Kidney glomerular epithelial cell (primary cell): ENCODE data around the gene BSDC1.
"Not testable (repeated sequence)": the region's sequence is repeated elsewhere in the genome, so short reads cannot be mapped to it uniquely, and the experiment has no call there.

ENCODE experiments used
- DNase-seq: peaks from one replicate; lab custom pipeline; 2025; lab: John Stamatoyannopoulos, UW

Gene BSDC1, protein sequence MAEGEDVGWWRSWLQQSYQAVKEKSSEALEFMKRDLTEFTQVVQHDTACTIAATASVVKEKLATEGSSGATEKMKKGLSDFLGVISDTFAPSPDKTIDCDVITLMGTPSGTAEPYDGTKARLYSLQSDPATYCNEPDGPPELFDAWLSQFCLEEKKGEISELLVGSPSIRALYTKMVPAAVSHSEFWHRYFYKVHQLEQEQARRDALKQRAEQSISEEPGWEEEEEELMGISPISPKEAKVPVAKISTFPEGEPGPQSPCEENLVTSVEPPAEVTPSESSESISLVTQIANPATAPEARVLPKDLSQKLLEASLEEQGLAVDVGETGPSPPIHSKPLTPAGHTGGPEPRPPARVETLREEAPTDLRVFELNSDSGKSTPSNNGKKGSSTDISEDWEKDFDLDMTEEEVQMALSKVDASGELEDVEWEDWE

DNA sequence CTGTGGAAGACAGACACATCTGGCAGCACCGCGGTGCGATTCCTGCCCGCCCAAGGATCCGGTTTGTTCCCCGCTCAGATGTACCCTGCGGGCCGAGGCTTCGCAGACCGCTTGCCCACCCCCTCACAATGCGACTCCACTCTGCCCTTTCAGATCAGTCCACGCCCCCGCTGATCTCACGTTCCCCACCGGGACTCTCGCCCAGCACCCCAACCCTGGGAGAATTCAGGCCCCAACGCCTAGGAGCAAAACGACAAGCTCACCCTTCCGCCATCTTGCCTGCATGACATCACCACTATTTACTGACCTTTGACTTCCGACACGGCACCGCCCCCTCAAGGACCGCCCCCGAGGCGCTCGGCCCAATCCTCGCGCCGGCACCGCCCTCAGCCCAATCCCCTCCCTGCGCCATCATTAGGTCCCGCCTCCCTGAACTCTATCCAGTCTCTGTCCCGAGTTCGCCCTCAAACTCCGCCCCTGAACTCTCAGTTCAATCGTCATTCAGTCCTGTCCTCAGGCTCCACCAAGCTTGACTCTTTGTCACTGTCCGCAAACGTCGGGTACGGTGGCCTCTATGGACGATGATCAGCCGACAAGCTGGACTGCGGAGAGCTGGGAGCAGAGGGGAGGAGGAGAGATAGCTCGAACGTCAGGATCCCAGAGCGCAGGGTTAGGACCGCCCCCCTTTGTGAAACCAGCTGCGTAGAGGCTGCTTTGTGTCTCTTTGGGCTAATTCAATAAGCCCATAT, at the start of gene BSDC1:
TSS of gene BSDC1 (minus strand) at position 301 of the 749 bp plus-strand sequence. CDS start at position 274, 27 bp downstream.
- DNase-seq, result peak; percentile 96

DNA sequence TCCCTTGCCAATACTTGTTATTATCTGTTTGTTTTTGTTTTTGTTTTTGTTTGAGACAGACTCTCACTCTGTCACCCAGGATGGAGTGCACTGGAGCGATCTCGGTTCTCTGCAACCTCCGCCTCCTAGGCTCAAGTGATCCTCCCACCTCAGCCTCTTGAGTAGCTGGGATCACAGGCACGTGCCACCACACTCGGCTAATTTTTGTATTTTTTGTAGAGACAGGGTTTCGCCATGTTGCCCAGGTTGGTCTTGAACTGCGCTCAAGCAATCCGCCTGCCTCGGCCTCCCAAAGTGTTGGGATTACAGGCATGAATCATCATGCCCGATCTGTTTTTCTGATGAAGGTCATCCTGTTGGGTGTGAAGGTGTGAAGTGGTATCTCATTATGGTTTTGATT, 47.2 kb upstream of the BSDC1 start:
- DNase-seq, result not testable (repeated sequence)

DNA sequence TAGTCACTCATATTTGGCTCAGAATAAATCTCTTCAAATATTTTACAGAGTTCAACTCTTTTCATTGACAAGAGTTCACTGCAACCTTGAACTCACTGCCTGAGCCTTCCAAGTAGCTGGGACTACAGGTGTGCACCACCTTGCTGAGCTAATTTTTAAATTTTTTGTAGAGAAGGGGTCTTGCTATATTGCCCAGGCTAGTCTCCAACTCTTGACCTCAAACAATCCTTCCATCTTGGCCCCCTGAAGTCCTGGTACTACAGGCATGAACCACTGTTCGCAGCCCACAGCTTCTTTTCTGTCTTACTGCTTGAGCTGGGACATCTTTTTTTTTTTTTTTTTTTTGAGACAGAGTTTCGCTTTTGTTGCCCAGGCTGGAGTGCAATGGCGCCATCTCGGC, 44.5 kb upstream of the BSDC1 start:
- DNase-seq, result not testable (repeated sequence)

DNA sequence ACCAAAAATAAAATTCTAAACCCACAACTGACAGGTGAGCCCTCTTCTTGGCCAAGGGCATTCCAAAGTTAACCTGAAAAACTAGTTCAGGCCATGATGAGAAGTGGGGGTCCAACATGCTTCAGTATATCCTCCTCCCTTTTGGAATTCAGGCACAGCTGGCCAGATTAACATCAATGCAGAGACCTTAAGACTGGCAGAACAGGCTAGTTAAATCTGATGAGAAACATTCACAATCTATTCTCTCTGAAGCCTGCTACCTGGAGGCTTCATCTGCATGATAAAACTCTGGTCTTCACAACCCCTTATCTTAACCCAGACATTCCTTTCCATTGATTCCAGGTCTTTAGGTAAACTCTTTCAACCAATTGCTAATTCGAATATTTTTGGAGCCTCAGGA, 43.9 kb upstream of the BSDC1 start:
- no peak for DNase-seq

DNA sequence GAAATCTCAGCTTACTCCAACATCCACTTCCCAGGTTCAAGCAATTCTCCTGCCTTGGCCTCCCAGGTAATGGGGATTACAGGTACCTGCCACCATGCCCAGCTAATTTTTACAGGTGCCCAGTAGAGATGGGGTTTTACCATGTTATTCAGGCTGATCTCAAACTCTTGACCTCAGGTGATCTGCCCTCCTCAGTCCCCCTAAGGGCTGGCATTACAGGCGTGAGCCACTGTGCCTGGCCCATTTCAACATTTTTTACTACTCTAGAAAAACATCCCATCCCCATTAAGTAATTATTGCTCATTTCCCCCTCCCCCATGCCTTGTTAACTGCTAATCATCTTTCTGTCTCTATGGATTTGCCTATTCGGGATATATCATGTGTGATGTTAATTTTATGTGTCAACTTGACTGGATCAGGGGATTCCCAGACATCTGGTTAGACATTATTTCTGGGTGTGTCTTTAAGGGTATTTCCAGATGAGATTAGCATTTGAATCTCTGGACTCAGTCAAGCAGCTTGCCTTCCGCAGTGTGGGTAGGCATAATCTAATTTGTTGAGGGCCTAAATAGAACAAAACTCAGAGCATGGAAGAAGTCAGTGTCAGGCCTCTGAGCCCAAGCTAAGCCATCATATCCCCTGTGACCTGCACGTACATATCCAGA, 37.6 kb upstream of the BSDC1 start:
- DNase-seq, result no peak

DNA sequence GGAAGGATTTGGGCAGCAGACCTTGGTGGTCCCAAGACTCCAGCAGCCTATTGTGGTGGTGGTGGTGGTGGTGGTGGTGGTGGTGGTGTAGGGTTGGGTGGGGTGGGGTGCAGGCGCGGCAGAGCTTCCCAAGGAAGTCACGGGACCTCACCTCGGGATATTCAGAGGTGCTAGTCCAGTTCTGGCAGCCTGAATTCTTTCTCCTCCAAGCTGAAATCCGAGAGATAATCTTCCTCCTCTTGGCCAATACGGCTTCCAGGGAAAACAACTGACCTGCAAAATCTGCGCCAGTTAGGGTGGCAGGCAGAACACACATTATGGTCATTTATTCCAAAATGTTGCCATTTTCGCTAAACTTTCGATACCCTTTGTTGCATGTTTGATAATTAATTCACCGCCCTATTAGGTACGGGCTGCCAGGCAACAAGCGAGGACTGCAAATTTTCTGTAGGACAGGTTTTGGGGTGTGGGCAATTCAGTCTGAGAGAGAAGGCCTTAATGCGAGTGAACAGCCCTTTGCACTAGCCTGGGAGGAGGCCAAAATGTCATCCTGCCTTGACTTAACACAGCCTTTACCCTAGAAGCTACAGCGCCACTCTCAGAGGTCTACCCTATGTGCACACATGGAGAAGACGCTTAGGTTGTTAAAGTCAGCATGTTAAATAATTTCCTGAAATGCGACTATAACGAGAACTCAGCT, 33.2 kb upstream of the BSDC1 start:
- no peak for DNase-seq

DNA sequence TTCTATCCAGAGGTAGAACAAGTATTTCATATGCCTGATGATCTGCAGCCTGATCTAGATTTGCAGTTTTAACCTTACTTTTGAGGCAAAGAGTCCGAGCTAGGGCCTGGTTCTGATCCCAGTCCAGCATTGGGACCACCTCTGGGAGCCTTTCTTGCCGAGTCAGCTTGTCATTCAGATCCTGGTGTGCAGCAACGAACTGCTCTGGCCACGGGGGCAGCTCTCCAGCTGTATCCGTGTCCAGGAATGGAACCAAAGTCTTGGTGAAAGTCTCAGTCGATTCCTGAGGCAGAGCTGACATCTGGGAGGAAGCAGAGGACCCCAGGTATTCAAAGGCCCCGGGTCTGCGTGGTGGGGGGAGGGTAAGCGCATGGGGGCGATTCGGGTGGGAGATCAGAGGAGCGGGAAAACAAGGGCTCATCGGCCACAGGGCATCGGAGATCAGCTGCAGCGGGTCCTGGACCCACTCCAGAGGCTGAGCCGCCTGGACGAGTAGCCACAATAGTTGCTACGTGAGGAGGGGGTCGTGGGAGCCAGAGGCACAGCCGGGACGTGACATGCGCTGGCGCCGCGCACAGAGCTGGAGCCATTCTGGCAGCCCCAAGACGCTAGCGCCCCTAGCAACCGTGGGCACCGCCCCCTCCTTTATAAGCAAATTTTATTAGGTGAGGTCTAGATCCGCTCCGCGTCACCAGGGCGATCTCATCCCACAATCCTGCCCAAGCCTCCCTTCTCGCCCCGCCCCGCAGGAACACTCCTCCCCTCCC, 32.4 kb upstream of the BSDC1 start:
- no peak for DNase-seq

DNA sequence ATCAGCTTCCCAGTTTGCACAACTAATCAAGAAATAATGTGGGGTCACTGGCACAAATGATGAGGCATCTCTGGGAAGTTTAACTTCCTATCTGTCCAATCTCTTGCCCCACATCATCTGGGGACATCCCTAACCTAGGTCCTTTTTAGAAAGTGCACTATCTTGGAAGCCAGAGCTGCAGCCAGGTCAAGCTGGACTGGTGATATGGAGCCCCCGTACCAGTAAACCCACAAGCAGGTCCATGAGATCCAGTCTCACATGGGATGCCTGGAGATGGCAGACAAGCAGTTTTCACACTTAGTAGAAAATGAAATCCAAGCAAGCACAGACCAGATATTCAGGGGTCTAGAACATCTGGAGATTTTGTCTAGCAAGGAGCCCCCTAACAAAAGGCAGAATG, 27.5 kb upstream of the BSDC1 start:
- no peak for DNase-seq

DNA sequence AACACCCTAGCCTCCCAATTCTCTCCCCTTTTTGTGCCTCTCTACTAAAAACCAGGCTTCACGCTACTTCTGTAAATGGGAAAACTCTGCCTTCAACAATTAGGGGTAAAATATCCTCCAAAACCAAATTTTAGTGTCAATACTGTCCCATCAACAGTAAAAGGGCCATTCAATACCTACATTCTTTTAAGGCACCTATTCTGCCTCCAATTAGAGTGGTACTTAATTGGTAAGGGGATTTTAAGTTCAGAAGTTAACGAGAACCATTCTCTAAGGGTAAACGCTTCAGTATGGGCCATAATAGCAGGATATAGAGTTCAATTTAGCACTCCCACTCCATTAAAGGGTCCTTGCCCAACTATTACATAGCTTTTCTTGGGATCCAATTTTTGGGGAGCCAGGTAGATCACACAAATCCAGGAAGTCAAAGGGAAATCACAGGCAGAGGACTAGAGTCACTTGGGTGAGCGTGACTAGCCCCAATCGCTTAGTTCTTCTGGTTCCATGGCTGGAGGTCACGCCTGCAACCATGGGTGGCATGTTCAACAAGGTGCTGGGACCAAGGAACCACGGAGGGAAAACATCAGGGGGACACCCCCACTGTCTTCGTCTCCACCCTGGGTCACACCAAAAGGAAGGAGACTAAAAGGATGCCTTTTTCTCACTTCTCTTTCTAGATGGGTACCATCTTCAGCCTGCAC, 20.1 kb upstream of the BSDC1 start:
- DNase-seq, result no peak

DNA sequence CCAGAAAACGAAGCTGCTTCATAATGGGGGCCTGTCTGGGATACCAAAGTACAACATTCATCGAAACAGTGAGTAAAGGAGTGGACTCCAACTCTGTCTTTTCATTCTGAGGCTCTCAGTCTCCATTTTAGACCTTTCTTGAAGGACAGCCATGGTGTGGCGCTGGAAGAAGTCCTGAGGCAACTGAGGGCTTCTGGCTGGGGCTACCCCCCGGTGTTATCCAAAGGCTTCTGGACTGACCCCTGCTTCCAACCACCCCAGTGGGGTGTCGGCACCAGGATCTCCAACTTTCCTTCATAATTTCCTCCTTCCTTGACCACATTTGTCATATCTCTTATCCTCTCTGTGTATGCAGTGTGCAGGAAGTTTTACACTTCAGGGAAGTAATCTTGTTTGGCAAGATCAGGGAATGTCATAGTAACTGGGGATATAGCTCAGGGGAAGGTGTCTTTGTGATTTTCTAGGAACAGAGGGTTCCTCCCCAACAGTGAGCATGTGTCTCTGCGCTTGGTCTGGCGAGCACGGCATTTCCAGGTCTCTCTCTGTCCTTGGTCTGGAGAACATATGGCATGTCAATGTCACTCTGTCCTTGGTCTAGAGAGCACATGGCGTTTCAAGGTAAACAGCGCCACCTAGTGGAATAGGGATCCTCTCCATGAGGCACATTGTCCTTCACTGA, 19.4 kb upstream of the BSDC1 start:
- DNase-seq, result no peak

DNA sequence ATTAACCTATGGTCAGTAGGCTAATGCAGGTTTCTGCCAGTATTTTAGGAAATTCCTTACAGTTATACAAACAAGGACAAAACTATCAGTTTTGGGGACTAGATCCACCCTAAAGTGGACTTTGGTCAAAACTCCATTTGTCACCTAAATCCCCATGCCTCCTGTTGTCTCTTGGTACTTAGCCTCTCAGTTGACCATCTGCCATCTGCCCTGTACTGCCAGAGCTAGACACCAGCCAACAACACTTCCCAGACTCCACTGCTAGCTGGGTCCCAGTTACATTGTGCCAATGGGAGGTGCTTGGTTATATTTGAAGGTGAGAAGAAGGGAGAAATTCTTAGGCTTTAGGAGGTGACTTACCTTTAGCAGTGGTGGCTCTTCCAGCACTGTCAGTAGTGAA, 17.0 kb upstream of the BSDC1 start:
- DNase-seq, result no peak

DNA sequence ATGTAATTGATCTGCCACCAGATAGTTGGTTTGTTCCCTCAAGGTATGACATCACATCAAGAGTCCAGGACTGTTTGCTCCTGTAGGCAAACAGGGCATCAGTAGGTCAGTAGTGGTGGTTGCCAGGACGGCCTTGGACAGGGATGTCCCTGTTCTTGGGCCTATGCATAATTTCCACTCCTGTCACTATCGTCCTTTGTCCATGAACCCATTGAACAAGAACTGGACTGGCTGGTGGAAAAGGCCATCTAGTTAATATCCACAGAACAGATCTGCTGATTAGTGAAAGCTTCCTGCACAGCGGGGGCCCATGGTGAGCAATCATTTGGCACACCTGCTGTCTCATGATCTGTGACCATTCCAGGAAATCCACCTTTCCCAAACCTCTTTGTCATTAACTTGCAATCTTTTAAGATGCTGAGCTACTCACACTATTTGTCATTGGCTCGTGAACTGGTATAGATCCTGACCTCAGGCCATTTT, 12.4 kb upstream of the BSDC1 start:
- DNase-seq, result no peak

DNA sequence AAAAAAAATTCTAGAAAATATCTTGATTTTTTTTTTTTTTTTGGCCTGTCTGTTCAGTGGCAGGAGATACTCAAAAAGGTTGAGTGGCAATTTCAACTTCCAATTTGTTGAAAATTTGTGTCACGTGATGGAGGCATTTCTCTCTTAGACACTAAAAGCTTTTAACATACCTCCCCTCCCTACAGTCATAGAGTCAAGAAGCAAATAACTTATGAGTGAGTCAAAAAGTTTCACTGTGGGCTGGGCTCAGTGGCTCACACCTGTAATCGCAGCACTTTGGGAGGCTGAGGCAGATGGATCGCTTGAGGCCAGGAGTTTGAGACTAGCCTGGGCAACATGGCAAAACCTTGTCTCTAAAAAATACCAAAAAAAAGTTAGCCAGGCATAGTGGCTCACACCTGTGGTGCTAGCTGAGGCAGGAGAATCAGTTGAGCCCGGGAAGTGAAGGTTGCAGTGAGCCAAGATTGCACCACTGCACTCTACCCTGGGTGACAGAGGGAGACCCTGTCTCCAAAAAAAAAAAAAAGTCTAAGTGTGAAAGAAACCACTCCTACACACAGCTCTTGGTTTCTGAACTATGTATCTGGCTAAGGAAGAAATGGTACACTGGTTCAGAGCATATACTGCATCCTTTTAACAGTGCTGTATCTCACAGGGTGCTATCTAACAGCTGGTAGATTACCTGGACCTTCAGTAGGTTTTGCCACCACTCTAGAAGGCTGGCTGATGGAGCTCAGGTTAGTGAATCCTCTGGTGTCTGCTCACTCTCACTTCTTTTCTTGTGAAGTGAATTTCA, 11.6 kb upstream of the BSDC1 start:
- no peak for DNase-seq

DNA sequence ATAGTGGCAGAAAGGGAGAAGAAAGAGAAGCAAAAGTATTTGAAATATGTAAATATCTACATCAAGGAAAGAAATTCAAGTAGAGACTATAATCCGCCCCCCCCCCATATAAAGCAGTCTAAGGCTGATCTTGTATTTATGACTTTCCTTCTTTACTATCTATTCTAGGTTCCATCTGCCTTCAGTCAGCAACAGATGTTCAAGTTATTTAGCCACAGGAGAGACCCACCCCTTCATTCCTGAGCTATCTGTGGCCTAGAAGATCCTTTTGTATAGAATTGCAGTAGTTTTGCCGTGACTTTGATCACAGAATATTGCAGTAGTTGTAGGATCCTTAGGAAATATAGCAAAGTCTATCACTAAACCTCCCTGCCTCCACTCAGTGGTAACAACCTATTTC, 10.7 kb upstream of the BSDC1 start:
- DNase-seq, result no peak

DNA sequence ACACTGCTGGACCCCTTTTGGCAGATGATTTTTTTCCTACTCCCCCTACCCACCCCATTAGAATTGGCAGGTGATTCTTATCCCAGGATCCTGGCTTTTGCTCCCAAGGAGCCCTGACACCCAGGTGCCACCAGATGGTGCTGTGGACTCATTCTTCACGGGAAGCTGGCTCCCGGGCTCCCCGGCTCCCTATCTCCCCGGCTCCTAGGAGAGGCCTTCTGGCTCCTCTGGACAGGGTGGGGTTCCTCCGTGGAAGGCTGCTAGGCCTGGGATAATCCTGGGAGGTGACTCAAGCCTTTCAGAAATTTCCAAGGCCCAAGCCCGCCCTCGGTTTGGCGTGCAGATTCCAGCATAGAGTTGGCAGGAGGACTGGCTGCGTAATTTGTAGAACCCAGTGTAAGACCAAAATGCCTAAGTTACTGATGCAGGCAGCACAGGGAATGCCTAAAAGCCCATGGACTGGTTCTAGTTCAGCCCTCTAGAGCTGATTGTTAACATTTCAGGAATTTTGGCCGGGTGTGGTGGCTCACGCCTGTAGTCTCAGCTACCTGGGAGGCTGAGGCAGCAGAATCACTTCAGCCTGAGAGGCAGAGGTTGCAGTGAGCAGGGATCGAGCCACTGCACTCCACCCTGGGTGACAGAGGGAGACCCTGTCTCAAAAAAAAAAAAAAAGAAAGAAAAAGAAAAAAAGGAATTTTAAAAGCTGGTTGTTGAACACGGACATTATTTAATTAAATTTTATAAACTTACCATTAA, 6.8 kb upstream of the BSDC1 start:
- DNase-seq, result peak; percentile 63

DNA sequence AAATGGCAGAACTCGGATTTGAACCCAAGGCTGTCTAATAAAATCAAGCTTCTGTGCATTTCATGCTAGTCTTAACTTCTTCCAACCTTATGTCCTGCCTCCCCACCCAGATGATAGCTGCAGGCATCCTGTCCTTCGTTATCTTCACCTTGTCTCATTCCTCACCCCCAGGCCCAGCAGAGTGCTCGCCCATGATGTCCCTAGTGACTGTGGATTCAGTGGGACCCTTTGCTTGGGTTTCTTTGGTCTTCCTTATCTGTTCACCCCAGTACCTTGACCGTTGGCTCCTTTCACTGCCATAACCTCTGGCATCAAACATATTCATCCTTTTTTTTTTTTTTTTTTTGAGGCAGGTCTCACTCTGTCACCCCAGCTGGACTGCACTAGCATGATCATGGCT, 5.6 kb upstream of the BSDC1 start:
- no peak for DNase-seq

DNA sequence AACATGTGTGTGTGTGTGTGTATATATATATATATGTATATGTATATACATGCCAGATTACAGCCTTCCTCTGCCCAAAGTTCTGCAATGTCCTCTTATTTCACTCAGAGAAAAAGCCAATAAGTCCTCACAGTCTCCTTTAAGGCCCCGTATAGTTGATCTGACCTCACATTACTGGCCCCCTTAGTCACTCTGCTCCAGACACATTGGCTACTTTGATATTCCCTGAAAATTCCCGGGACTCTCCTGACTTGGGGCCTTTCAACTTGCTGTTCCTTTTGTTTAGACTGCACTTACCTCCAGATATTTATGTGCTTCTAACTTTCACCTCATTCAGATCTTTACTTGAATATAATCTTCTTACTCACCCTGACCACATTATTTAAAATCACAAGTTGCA, 4.2 kb upstream of the BSDC1 start:
- DNase-seq, result peak; percentile 22

DNA sequence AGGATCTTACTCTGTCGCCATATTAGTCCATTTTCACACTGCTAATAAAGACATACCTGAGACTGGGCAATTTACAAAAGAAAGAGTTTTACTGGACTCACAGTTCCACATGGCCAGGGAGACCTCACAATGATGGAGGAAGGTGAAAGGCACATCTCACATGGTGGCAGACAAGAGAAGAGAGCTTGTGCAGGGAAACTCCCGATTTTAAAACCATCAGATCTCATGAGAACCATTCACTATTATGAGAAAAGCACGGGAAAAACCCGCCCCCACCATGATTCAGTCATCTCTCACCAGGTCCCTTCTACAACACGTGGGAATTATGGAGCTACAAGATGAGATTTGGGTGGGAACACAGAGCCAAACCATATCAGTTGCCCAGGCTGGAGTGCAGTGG, 2.3 kb upstream of the BSDC1 start:
- DNase-seq, result not testable (repeated sequence)
